ENCODE measurements around the gene PRG3.

The PRG3 gene

GRCh38 chr11:57380975-57381374 lies at the start of gene PRG3:
TSS of gene PRG3 (minus strand) at chr11:57381150. CDS start at chr11:57380708, 442 bp downstream.
- DNase-seq (ENCODE audit: low read depth, low spot score): no peak

GRCh38 chr11:57429946-57430345 lies 49.0 kb upstream of the PRG3 start:
- DNase-seq (ENCODE audit: low read depth, low spot score): no peak

- DNase-seq (ENCODE audit: low read depth, low spot score): no peak
Observed at GRCh38 chr11:57428643-57429042, 47.7 kb upstream of the PRG3 start.

- no peak for DNase-seq (ENCODE audit: low read depth, low spot score)
Observed at GRCh38 chr11:57427727-57428082, 46.8 kb upstream of the PRG3 start.

- peak; percentile 94 for DNase-seq (ENCODE audit: low read depth, low spot score)
Observed at GRCh38 chr11:57426929-57427726, 46.2 kb upstream of the PRG3 start, which contains the start of gene SLC43A3. TSS of gene SLC43A3 (minus strand) at chr11:57427121. CDS start at chr11:57426172, 949 bp downstream.

- DNase-seq (ENCODE audit: low read depth, low spot score): no peak
Observed at GRCh38 chr11:57426439-57426928, 45.5 kb upstream of the PRG3 start.

- DNase-seq (ENCODE audit: low read depth, low spot score): peak; percentile 42
Observed at GRCh38 chr11:57425565-57426438, 44.9 kb upstream of the PRG3 start.

GRCh38 chr11:57424792-57425564 lies 44.0 kb upstream of the PRG3 start:
- DNase-seq (ENCODE audit: low read depth, low spot score): peak; percentile 76

GRCh38 chr11:57424137-57424791 lies 43.3 kb upstream of the PRG3 start:
- no peak for DNase-seq (ENCODE audit: low read depth, low spot score)

GRCh38 chr11:57422669-57423068 lies 41.7 kb upstream of the PRG3 start:
- no peak for DNase-seq (ENCODE audit: low read depth, low spot score)

- no peak for DNase-seq (ENCODE audit: low read depth, low spot score)
Observed at GRCh38 chr11:57421805-57422204, 40.9 kb upstream of the PRG3 start.

GRCh38 chr11:57421066-57421465 lies 40.1 kb upstream of the PRG3 start:
- no peak for DNase-seq (ENCODE audit: low read depth, low spot score)

- DNase-seq (ENCODE audit: low read depth, low spot score): no peak
Observed at GRCh38 chr11:57419146-57419545, 38.2 kb upstream of the PRG3 start.

- DNase-seq (ENCODE audit: low read depth, low spot score): no peak
Observed at GRCh38 chr11:57418131-57418530, 37.2 kb upstream of the PRG3 start.

- peak; percentile 71 for DNase-seq (ENCODE audit: low read depth, low spot score)
Observed at GRCh38 chr11:57417056-57417455, 36.1 kb upstream of the PRG3 start.

- DNase-seq (ENCODE audit: low read depth, low spot score): no peak
Observed at GRCh38 chr11:57416436-57416835, 35.5 kb upstream of the PRG3 start.

- DNase-seq (ENCODE audit: low read depth, low spot score): no peak
Observed at GRCh38 chr11:57414612-57415212, 33.8 kb upstream of the PRG3 start.

- no peak for DNase-seq (ENCODE audit: low read depth, low spot score)
Observed at GRCh38 chr11:57413681-57414080, 32.7 kb upstream of the PRG3 start.

GRCh38 chr11:57410287-57410686 lies 29.3 kb upstream of the PRG3 start:
- DNase-seq (ENCODE audit: low read depth, low spot score): peak; percentile 59

- no peak for DNase-seq (ENCODE audit: low read depth, low spot score)
Observed at GRCh38 chr11:57409321-57410100, 28.6 kb upstream of the PRG3 start.

Measured in astrocyte of the hippocampus (primary cell).